Activated CD8-positive, alpha-beta T cell treated with anti-CD3 and anti-CD28 coated beads for 36 hours (primary cell): ENCODE data around the gene TMEM132D. TPM values are rescaled to one million over a fixed set of nuclear protein-coding genes. Genes with fewer than 3 reads are reported as not detected.

Experiments used
- ATAC-seq: fragments of 200-7000 bp; cut with Tn5 transposase; one replicate; pipeline ENCODE4 v1.10.0; 2021; ENCODE audit warnings: mild to moderate bottlenecking, moderate library complexity
- CTCF ChIA-PET: fragments of 350-600 bp; sonication (Branson Sonifier 250); formaldehyde crosslinking; loops from one replicate; lab custom pipeline; 2021; ENCODE audit warnings: antibody characterized with exemption; lab: Charles Lee
- POLR2A ChIA-PET: fragments of 350-600 bp; sonication (Branson Sonifier 250); formaldehyde crosslinking; loops from one replicate; lab custom pipeline; 2021; ENCODE audit warnings: antibody characterized with exemption; lab: Charles Lee
- DNase-seq: peaks from one replicate; pipeline ENCODE4 v3.0.0-alpha.2; 2020
- H3K27ac Mint-ChIP-seq: one replicate; pipeline ENCODE4 v1.8.0; 2021; ENCODE audit warnings: mild to moderate bottlenecking, mixed read lengths
- H3K27me3 Mint-ChIP-seq: one replicate; pipeline ENCODE4 v1.8.0; 2021; ENCODE audit warnings: mixed read lengths
- H3K36me3 Mint-ChIP-seq: one replicate; pipeline ENCODE4 v1.8.0; 2021; ENCODE audit warnings: low read depth, mixed read lengths
- H3K4me1 Mint-ChIP-seq: one replicate; pipeline ENCODE4 v1.8.0; 2021; ENCODE audit warnings: low read depth, mixed read lengths
- H3K4me3 Mint-ChIP-seq: one replicate; pipeline ENCODE4 v1.8.0; 2021; ENCODE audit warnings: mild to moderate bottlenecking, moderate library complexity, mixed read lengths
- H3K9me3 Mint-ChIP-seq: one replicate; pipeline ENCODE4 v1.8.0; 2021; ENCODE audit warnings: mixed read lengths
- CTCF ChIP-seq: fragments of 200-600 bp; IDR thresholded peaks from one replicate; pipeline ENCODE4 v1.8.0; 2022; ENCODE audit warnings: antibody characterized with exemption, mild to moderate bottlenecking
- intact Hi-C: fragments of 100-400 bp; cut with micrococcal nuclease; formaldehyde crosslinking; loops from one replicate; pipeline ENCODE4 v1.10.0; 2022
- total RNA-seq, 2 experiments: library from RNA; stranded (reverse); gene quantifications; one replicate each; pipeline ENCODE4 v1.2.3, GENCODE V29; 2021

TMEM132D gene
- total RNA-seq, 2 experiments from 2014 or later, result not detected

DNA sequence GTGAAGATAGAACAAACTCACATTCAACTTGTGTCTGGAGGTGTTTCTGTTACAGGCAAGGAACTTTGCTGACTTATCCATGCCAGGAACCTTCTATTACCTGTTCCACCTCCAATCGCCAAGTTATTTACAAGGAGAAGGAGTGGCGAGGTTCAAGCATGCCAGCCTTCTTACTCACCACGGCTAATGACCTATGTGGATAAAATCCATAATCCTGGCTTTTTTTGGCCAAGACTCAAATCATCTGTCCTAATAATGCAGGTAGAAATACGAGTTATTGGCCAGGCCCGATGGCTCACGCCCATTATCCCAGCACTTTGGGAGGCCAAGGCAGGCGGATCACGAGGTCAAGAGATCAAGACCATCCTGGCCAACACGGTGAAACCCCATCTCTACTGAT is 241.6 kb downstream of the TMEM132D start:
- no peak for TF ChIP-seq CTCF
- Mint-ChIP-seq H3K36me3 (no peaks in the 10 kb centered on the region), H3K4me1 (no peaks in the 10 kb centered on the region), H3K27me3 (no peaks in the 10 kb centered on the region), H3K27ac (no peak overlapping the region), H3K9me3 (no peaks in the 10 kb centered on the region), H3K4me3 (no peak overlapping the region)
- CTCF ChIA-PET, result no interaction called here
- intact Hi-C loops, result no loop called here
- DNase-seq (no peak), ATAC-seq (no peak)
- POLR2A ChIA-PET, result no interaction called here

DNA sequence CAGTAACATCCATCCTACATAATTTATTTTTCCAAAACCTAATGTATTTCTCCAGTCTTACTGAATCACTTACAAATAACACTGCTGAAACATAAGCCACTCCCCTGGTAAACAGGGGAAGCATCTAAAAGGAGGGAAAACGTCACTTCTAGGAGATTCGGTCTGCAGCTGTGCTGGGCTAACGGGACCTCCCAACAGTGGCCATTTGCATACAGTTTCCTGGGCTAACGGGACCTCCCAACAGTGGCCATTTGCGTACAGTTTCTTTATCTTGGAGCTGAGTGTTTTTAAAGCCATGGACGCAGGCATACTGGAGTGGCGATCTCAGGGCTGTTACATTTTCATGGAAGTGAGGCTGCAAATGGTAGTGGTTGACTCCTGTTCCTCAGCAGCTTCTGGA is 242.9 kb downstream of the TMEM132D start:
- ATAC-seq, result no peak
- intact Hi-C loops, result no loop called here
- TF ChIP-seq CTCF, result no peak
- ChIA-PET POLR2A (no interaction called here), CTCF (no interaction called here)
- Mint-ChIP-seq H3K27ac (no peak overlapping the region), H3K4me1 (no peaks in the 10 kb centered on the region), H3K9me3 (no peaks in the 10 kb centered on the region), H3K4me3 (no peak overlapping the region), H3K27me3 (no peaks in the 10 kb centered on the region), H3K36me3 (no peaks in the 10 kb centered on the region)
- no peak for DNase-seq

DNA sequence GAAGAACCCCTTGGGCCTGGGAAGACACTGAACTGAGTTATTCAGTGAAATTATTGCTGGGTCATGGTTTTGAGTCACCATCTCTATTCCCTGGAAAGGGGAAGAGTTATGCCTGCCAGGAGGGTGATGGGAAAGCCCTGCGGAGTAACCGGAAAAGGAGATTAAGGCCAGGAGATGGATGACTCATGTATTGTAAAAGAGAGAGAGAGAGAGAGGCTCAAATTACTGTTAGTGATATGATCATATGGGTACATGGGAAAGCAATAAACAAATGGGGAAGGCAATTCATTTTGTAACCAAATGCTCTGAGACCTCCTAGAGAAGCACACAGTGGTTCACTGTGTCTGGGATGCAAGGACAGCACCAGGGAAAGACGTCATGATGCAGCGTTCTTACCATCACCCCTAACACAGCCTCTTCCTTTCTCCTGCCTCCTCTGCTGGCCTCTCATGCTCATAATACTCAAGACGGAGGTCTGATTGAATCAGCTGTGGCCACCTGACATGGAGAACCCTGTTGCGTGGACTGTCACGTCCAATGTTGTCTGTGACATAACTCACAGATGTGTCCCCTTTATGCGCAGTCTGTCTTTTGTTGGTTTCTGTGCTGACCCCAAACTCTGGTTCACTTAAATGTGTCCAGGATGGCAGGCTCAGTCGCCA is 243.7 kb downstream of the TMEM132D start:
- intact Hi-C loops, result no loop called here
- no peaks in the 10 kb centered on the region for H3K4me1 Mint-ChIP-seq
- CTCF ChIA-PET, result no interaction called here
- H3K4me3 Mint-ChIP-seq, result no peak overlapping the region
- no peak for ATAC-seq
- no peaks in the 10 kb centered on the region for H3K9me3 Mint-ChIP-seq
- no peak for TF ChIP-seq CTCF
- no peak for DNase-seq
- no peaks in the 10 kb centered on the region for H3K27me3 Mint-ChIP-seq
- POLR2A ChIA-PET, result no interaction called here
- H3K36me3 Mint-ChIP-seq, result no peaks in the 10 kb centered on the region
- no peak overlapping the region for H3K27ac Mint-ChIP-seq

DNA sequence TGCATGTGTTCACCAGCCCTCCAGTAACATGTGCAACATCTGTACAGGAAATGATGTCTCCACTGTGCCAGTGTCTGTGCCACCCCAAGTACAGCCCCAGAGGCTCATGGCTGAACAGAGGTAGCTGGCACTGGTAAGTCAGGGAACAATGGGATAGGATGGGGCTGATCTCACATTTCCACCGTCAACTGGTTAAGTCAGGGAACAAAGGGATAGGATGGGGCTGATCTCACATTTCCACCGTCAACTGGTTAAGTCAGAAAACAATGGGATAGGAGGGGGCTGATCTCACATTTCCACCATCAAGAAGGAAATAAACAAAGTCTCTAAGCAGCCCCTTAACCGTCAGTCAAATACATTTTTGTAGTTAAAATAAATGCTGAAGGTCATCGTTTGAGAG is 246.6 kb downstream of the TMEM132D start:
- H3K4me1 Mint-ChIP-seq, result no peaks in the 10 kb centered on the region
- DNase-seq (no peak), ATAC-seq (no peak)
- H3K36me3 Mint-ChIP-seq, result no peaks in the 10 kb centered on the region
- CTCF ChIA-PET, result no interaction called here
- no peaks in the 10 kb centered on the region for H3K27me3 Mint-ChIP-seq
- intact Hi-C loops, result no loop called here
- no peak for TF ChIP-seq CTCF
- no peak overlapping the region for H3K27ac Mint-ChIP-seq
- POLR2A ChIA-PET, result no interaction called here
- H3K4me3 Mint-ChIP-seq, result no peak overlapping the region
- H3K9me3 Mint-ChIP-seq, result no peaks in the 10 kb centered on the region

GRCh38 chr12:129651951-129652350 is 251.9 kb downstream of the TMEM132D start:
- no peaks in the 10 kb centered on the region for H3K36me3 Mint-ChIP-seq
- H3K27ac Mint-ChIP-seq, result no peak overlapping the region
- ChIA-PET POLR2A (no interaction called here), CTCF (no interaction called here)
- intact Hi-C loops, result no loop called here
- DNase-seq (no peak), ATAC-seq (no peak)
- H3K4me3 Mint-ChIP-seq, result no peak overlapping the region
- no peaks in the 10 kb centered on the region for H3K9me3 Mint-ChIP-seq
- no peak for TF ChIP-seq CTCF
- H3K27me3 Mint-ChIP-seq, result no peaks in the 10 kb centered on the region
- no peaks in the 10 kb centered on the region for H3K4me1 Mint-ChIP-seq
